Fibroblast of gingiva (primary cell): ENCODE measurements around the gene AGXT2.

Experiments
- DNase-seq: peaks from one replicate; pipeline ENCODE4 v3.0.0-alpha.2; 2011; ENCODE audit warnings: low read depth

Gene AGXT2

GRCh38 chr5:35047785-35048404, at the start of gene AGXT2:
TSS of gene AGXT2 (minus strand) at chr5:35047949. CDS start at chr5:35047892, 57 bp downstream.
- no peak for DNase-seq

- DNase-seq: no peak
These were observed 49.2 kb upstream of the AGXT2 start for GRCh38 chr5:35096932-35097331.

- no peak for DNase-seq
These were observed 48.5 kb upstream of the AGXT2 start for GRCh38 chr5:35096216-35096615.

- DNase-seq: no peak
These were observed 47.6 kb upstream of the AGXT2 start for GRCh38 chr5:35095366-35095765.

GRCh38 chr5:35094948-35095347, 47.2 kb upstream of the AGXT2 start:
- DNase-seq: no peak

- DNase-seq: no peak
These were observed 45.0 kb upstream of the AGXT2 start for GRCh38 chr5:35092703-35093102.

GRCh38 chr5:35091704-35092103, 44.0 kb upstream of the AGXT2 start:
- no peak for DNase-seq

GRCh38 chr5:35089334-35090314, 41.9 kb upstream of the AGXT2 start:
- DNase-seq: peak; percentile 69

GRCh38 chr5:35087991-35088390, 40.2 kb upstream of the AGXT2 start:
- peak; percentile 7 for DNase-seq

GRCh38 chr5:35083150-35083549, 35.4 kb upstream of the AGXT2 start:
- DNase-seq: no peak

GRCh38 chr5:35082530-35082929, 34.8 kb upstream of the AGXT2 start:
- DNase-seq: no peak

GRCh38 chr5:35081134-35081533, 33.4 kb upstream of the AGXT2 start:
- no peak for DNase-seq

- no peak for DNase-seq
These were observed 25.4 kb upstream of the AGXT2 start for GRCh38 chr5:35073160-35073559.

GRCh38 chr5:35069188-35069587, 21.4 kb upstream of the AGXT2 start:
- no peak for DNase-seq

- no peak for DNase-seq
These were observed 20.2 kb upstream of the AGXT2 start for GRCh38 chr5:35067985-35068384.

- no peak for DNase-seq
These were observed 18.6 kb upstream of the AGXT2 start for GRCh38 chr5:35066260-35066795.

- no peak for DNase-seq
These were observed 15.7 kb upstream of the AGXT2 start for GRCh38 chr5:35063414-35063813.

- DNase-seq: peak; percentile 42
These were observed 13.5 kb upstream of the AGXT2 start for GRCh38 chr5:35061211-35061770.

GRCh38 chr5:35060236-35060635, 12.5 kb upstream of the AGXT2 start:
- no peak for DNase-seq

GRCh38 chr5:35059251-35059650, 11.5 kb upstream of the AGXT2 start:
- no peak for DNase-seq

- no peak for DNase-seq
These were observed 10.6 kb upstream of the AGXT2 start for GRCh38 chr5:35058374-35058788.

- peak; percentile 9 for DNase-seq
These were observed 8.9 kb upstream of the AGXT2 start for GRCh38 chr5:35056686-35057085.

- DNase-seq: no peak
These were observed 5.1 kb upstream of the AGXT2 start for GRCh38 chr5:35052838-35053237.
